Natural killer cell (primary cell): ENCODE measurements around the gene KLK13. TPM values are rescaled to one million over a fixed set of nuclear protein-coding genes. Genes with fewer than 3 reads are reported as not detected.

Experiments used
- ATAC-seq, 3 donors: fragments of 150-1000 bp in 2 of 3; fragments of 200-7000 bp in 1 of 3; cut with Tn5 transposase; 1 replicate in 1 of 3; 2 replicates in 2 of 3; pipeline ENCODE4 v1.10.0; 2021; ENCODE audit warnings: mild to moderate bottlenecking in 2 of 3, moderate library complexity in 2 of 3
- DNase-seq, 2 donors: peaks; one replicate each; pipeline versions ENCODE4 v3.0.0 to v3.0.0-alpha.2; 2013 to 2021; ENCODE audit warnings: mixed read lengths in 1 of 2
- H3K27ac ChIP-seq: one replicate; pipeline ENCODE4 v1.5.1; 2013; ENCODE audit warnings: mild to moderate bottlenecking, low read length
- H3K27me3 ChIP-seq: one replicate; pipeline ENCODE4 v1.6.1; 2013; ENCODE audit warnings: low read length; ENCODE audit not compliant: control insufficient read depth, insufficient read depth
- H3K36me3 ChIP-seq: one replicate; pipeline ENCODE4 v1.6.1; 2013; ENCODE audit warnings: low read length; ENCODE audit not compliant: control insufficient read depth, insufficient read depth
- H3K4me1 ChIP-seq: one replicate; pipeline ENCODE4 v1.6.1; 2013; ENCODE audit warnings: low read length; ENCODE audit not compliant: control insufficient read depth, insufficient read depth
- H3K4me3 ChIP-seq: one replicate; pipeline ENCODE4 v1.5.1; 2013; ENCODE audit warnings: low read length
- H3K9me3 ChIP-seq: one replicate; pipeline ENCODE4 v1.6.1; 2013; ENCODE audit warnings: low read length; ENCODE audit not compliant: control insufficient read depth, insufficient read depth
- H3K27ac Mint-ChIP-seq, 2 donors: one replicate each; pipeline ENCODE4 v1.8.0; 2022; ENCODE audit warnings: mild to moderate bottlenecking in 2 of 2, mixed read lengths in 2 of 2, moderate library complexity in 1 of 2
- H3K27me3 Mint-ChIP-seq, 2 donors: one replicate each; pipeline ENCODE4 v1.8.0; 2022; ENCODE audit warnings: low read depth in 2 of 2, mixed read lengths in 2 of 2
- H3K36me3 Mint-ChIP-seq: one replicate; pipeline ENCODE4 v1.8.0; 2022; ENCODE audit warnings: mixed read lengths
- H3K4me1 Mint-ChIP-seq, 2 donors: one replicate each; pipeline ENCODE4 v1.8.0; 2022; ENCODE audit warnings: mixed read lengths in 2 of 2
- H3K4me3 Mint-ChIP-seq: one replicate; pipeline ENCODE4 v1.8.0; 2022; ENCODE audit warnings: mild to moderate bottlenecking, moderate library complexity, mixed read lengths
- H3K9me3 Mint-ChIP-seq, 2 donors: one replicate each; pipeline ENCODE4 v1.8.0; 2022; ENCODE audit warnings: mixed read lengths in 2 of 2
- CTCF ChIP-seq: fragments of 200-600 bp; IDR thresholded peaks from one replicate; pipeline ENCODE4 v1.8.0; 2022; ENCODE audit warnings: antibody characterized with exemption
- WGBS: methylation state at CpG from one replicate; pipeline ENCODE4 v1.1.7; 2013; ENCODE audit warnings: missing lambda C conversion rate; ENCODE audit not compliant: insufficient coverage; 5-methylcytosine and 5-hydroxymethylcytosine counted together
- intact Hi-C: fragments of 100-400 bp; cut with micrococcal nuclease; formaldehyde crosslinking; loops from one replicate; pipeline ENCODE4 v1.14.2; 2022
- total RNA-seq, 4 donors: library from RNA; stranded (reverse); fragments of 120-200 nt in 1 of 4; gene quantifications; one replicate each; pipeline versions ENCODE4 v1.2.3 to v1.2.4, GENCODE V29; 2013 to 2022

Gene KLK13
- total RNA-seq, 3 donors from 2014 or later (not counting 1 experiment from before 2014, with no cell fraction given), result not detected

- TF ChIP-seq CTCF, result no peak
- Histone ChIP-seq H3K4me1 (peaks cover 8% of the 10 kb centered on the region), H3K9me3 (no peaks in the 10 kb centered on the region), H3K27me3 (peaks cover 13% of the 10 kb centered on the region), H3K36me3 (no peaks in the 10 kb centered on the region), H3K4me3 (no peak overlapping the region), H3K27ac (no peak overlapping the region)
- 80% methylated on average over 6 of the region's 7 CpGs for WGBS
- H3K27ac Mint-ChIP-seq, result no peak overlapping the region
- peaks cover 0 to 10% of the 10 kb centered on the region in 2 donors for H3K4me1 Mint-ChIP-seq
- intact Hi-C loops, result no loop called here
- peak overlapping the region; percentile 13 for H3K4me3 Mint-ChIP-seq
- DNase-seq, result no peak
- H3K36me3 Mint-ChIP-seq, result no peaks in the 10 kb centered on the region
- H3K27me3 Mint-ChIP-seq, result peaks cover 0 to 43% of the 10 kb centered on the region in 2 donors
- H3K9me3 Mint-ChIP-seq, result peaks cover 3 to 4% of the 10 kb centered on the region in 2 donors
- ATAC-seq, result no peak
Observed at GRCh38 chr19:51063664-51064063, 1.2 kb downstream of the KLK13 start.

GRCh38 chr19:51060973-51061372 lies 3.9 kb downstream of the KLK13 start:
- no peak for ATAC-seq
- 0% methylated on average over 1 of the region's 1 CpG for WGBS
- H3K4me1 ChIP-seq, result peaks cover 8% of the 10 kb centered on the region
- no peaks in the 10 kb centered on the region for H3K9me3 ChIP-seq
- H3K36me3 ChIP-seq, result no peaks in the 10 kb centered on the region
- peaks cover 6 to 34% of the 10 kb centered on the region in 2 donors for H3K27me3 Mint-ChIP-seq
- peaks cover 3 to 4% of the 10 kb centered on the region in 2 donors for H3K9me3 Mint-ChIP-seq
- no peak for TF ChIP-seq CTCF
- no peak for DNase-seq
- intact Hi-C loops, result no loop called here
- H3K36me3 Mint-ChIP-seq, result no peaks in the 10 kb centered on the region
- H3K4me3 Mint-ChIP-seq, result no peak overlapping the region
- H3K4me3 ChIP-seq, result no peak overlapping the region
- H3K4me1 Mint-ChIP-seq, result peaks cover 0 to 7% of the 10 kb centered on the region in 2 donors
- peaks cover 11% of the 10 kb centered on the region for H3K27me3 ChIP-seq
- no peak overlapping the region for H3K27ac ChIP-seq
- no peak overlapping the region for H3K27ac Mint-ChIP-seq

- H3K4me3 Mint-ChIP-seq, result no peak overlapping the region
- WGBS, result 64% methylated on average over 4 of the region's 4 CpGs
- H3K36me3 Mint-ChIP-seq, result no peaks in the 10 kb centered on the region
- peaks cover 6% of the 10 kb centered on the region for H3K27me3 ChIP-seq
- no peak overlapping the region for H3K27ac Mint-ChIP-seq
- no peak overlapping the region for H3K27ac ChIP-seq
- H3K4me3 ChIP-seq, result no peak overlapping the region
- no peaks in the 10 kb centered on the region for H3K9me3 ChIP-seq
- ATAC-seq, result no peak
- H3K4me1 ChIP-seq, result peaks cover 8% of the 10 kb centered on the region
- peaks cover 12 to 34% of the 10 kb centered on the region in 2 donors for H3K27me3 Mint-ChIP-seq
- no peaks in the 10 kb centered on the region for H3K36me3 ChIP-seq
- H3K4me1 Mint-ChIP-seq, result peaks cover 0 to 3% of the 10 kb centered on the region in 2 donors
- no peak for TF ChIP-seq CTCF
- H3K9me3 Mint-ChIP-seq, result peaks cover 3 to 4% of the 10 kb centered on the region in 2 donors
- no peak for DNase-seq
- intact Hi-C loops, result no loop called here
Observed at GRCh38 chr19:51060336-51060735, 4.6 kb downstream of the KLK13 start.

- Histone ChIP-seq H3K4me1 (peaks cover 3% of the 10 kb centered on the region), H3K27ac (no peak overlapping the region), H3K9me3 (no peaks in the 10 kb centered on the region), H3K36me3 (no peaks in the 10 kb centered on the region), H3K4me3 (no peak overlapping the region), H3K27me3 (peaks cover 3% of the 10 kb centered on the region)
- intact Hi-C loops, result no loop called here
- no peak for TF ChIP-seq CTCF
- H3K4me1 Mint-ChIP-seq, result no peaks in the 10 kb centered on the region
- H3K27ac Mint-ChIP-seq, result no peak overlapping the region
- peaks cover 3 to 4% of the 10 kb centered on the region in 2 donors for H3K9me3 Mint-ChIP-seq
- 85% methylated on average over 4 of the region's 7 CpGs for WGBS
- DNase-seq (no peak), ATAC-seq (no peak)
- H3K36me3 Mint-ChIP-seq, result no peaks in the 10 kb centered on the region
- no peak overlapping the region for H3K4me3 Mint-ChIP-seq
- H3K27me3 Mint-ChIP-seq, result peaks cover 18 to 34% of the 10 kb centered on the region in 2 donors
Observed at GRCh38 chr19:51059715-51060114, 5.2 kb downstream of the KLK13 start.
